Thyroid gland (tissue), 4 donors: ENCODE results near the gene ERAL1.

Source experiments
- POLR2A ChIP-seq, 2 donors: fragments of 450-650 bp; IDR thresholded peaks; one replicate each; pipeline ENCODE4 v1.6.1; 2017; ENCODE audit warnings: antibody characterized with exemption in 2 of 2, mild to moderate bottlenecking in 2 of 2, moderate library complexity in 1 of 2
- TF ChIP-seq, protein P1 (sequence below), 6 experiments: fragments of 200-600 bp in 3 of 6; fragments of 450-650 bp in 3 of 6; sonication (generic) in 3 of 6; IDR thresholded peaks; one replicate each; pipeline ENCODE4 v1.5.1; 2016 to 2019; ENCODE audit warnings: antibody characterized with exemption in 6 of 6, mild to moderate bottlenecking in 2 of 6, inconsistent platforms in 1 of 6, moderate library complexity in 1 of 6

GRCh38 chr17:28811651-28812090, 43.1 kb upstream of the ERAL1 start:
- TF ChIP-seq, protein P1, sequence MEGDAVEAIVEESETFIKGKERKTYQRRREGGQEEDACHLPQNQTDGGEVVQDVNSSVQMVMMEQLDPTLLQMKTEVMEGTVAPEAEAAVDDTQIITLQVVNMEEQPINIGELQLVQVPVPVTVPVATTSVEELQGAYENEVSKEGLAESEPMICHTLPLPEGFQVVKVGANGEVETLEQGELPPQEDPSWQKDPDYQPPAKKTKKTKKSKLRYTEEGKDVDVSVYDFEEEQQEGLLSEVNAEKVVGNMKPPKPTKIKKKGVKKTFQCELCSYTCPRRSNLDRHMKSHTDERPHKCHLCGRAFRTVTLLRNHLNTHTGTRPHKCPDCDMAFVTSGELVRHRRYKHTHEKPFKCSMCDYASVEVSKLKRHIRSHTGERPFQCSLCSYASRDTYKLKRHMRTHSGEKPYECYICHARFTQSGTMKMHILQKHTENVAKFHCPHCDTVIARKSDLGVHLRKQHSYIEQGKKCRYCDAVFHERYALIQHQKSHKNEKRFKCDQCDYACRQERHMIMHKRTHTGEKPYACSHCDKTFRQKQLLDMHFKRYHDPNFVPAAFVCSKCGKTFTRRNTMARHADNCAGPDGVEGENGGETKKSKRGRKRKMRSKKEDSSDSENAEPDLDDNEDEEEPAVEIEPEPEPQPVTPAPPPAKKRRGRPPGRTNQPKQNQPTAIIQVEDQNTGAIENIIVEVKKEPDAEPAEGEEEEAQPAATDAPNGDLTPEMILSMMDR (IDR thresholded peaks at IDR 0.05) = peak in 1 of 6 experiments; percentile 9
- TF ChIP-seq POLR2A (IDR thresholded peaks at IDR 0.05) = no peak
